GM19328 (cell line): ENCODE data around the gene SLC29A3.

Source experiments
- ATAC-seq: cut with Tn5 transposase; IDR thresholded peaks from one replicate; pipeline ENCODE4 v1.9.1; 2021; ENCODE audit warnings: mild to moderate bottlenecking, moderate library complexity; ENCODE audit not compliant: unreplicated experiment

SLC29A3 gene

GRCh38 chr10:71299071-71299785 is 19.8 kb upstream of the SLC29A3 start:
- ATAC-seq, result no peak

GRCh38 chr10:71300555-71301370 is 18.3 kb upstream of the SLC29A3 start:
- ATAC-seq, result no peak

GRCh38 chr10:71301371-71301916 is 17.6 kb upstream of the SLC29A3 start:
- ATAC-seq, result no peak

GRCh38 chr10:71302451-71302850 is 16.6 kb upstream of the SLC29A3 start:
- ATAC-seq, result no peak

- ATAC-seq, result no peak
These were observed 16.0 kb upstream of the SLC29A3 start for GRCh38 chr10:71302874-71303568.

GRCh38 chr10:71303569-71303907 is 15.5 kb upstream of the SLC29A3 start:
- no peak for ATAC-seq

- ATAC-seq, result no peak
These were observed 14.1 kb upstream of the SLC29A3 start for GRCh38 chr10:71304914-71305313.

- ATAC-seq, result no peak
These were observed 12.1 kb upstream of the SLC29A3 start for GRCh38 chr10:71306979-71307378.

- ATAC-seq, result no peak
These were observed 11.5 kb upstream of the SLC29A3 start for GRCh38 chr10:71307469-71308085.

GRCh38 chr10:71308244-71308643 is 10.8 kb upstream of the SLC29A3 start:
- no peak for ATAC-seq

GRCh38 chr10:71308985-71309384 is 10.1 kb upstream of the SLC29A3 start:
- no peak for ATAC-seq

- no peak for ATAC-seq
These were observed 9.1 kb upstream of the SLC29A3 start for GRCh38 chr10:71309919-71310318.

- ATAC-seq, result no peak
These were observed 6.8 kb upstream of the SLC29A3 start for GRCh38 chr10:71312220-71312619.

GRCh38 chr10:71312811-71313789 is 6.0 kb upstream of the SLC29A3 start:
- ATAC-seq, result no peak

GRCh38 chr10:71314028-71314693 is 4.9 kb upstream of the SLC29A3 start:
- ATAC-seq, result no peak

- no peak for ATAC-seq
These were observed 4.3 kb upstream of the SLC29A3 start for GRCh38 chr10:71314694-71315225.

GRCh38 chr10:71316056-71316785 is 2.8 kb upstream of the SLC29A3 start:
- ATAC-seq, result no peak

- ATAC-seq, result no peak
These were observed 2.3 kb upstream of the SLC29A3 start for GRCh38 chr10:71316786-71317160.
